ENCODE results near the gene ACSF2. TPM values are rescaled to one million over a fixed set of nuclear protein-coding genes. Genes with fewer than 3 reads are reported as not detected.

Gene ACSF2
- total RNA-seq, 1 donor from 2014 or later: 18.2 TPM

GRCh38 chr17:50514936-50515702, 89.1 kb downstream of the ACSF2 start:
- Histone ChIP-seq H3K4me3 (no peak overlapping the region), H3K36me3 (no peaks in the 10 kb centered on the region), H3K4me1 (peaks cover 43% of the 10 kb centered on the region), H3K27ac (replicated peaks) (peak overlapping the region; percentile 47), H3K27me3 (ENCODE audit: low read depth) (no peaks in the 10 kb centered on the region), H3K9me3 (replicated peaks) (no peaks in the 10 kb centered on the region)
- intact Hi-C loops (cut with micrococcal nuclease): no loop called here
- DNase-seq: peak; percentile 42
- TF ChIP-seq, protein P1, sequence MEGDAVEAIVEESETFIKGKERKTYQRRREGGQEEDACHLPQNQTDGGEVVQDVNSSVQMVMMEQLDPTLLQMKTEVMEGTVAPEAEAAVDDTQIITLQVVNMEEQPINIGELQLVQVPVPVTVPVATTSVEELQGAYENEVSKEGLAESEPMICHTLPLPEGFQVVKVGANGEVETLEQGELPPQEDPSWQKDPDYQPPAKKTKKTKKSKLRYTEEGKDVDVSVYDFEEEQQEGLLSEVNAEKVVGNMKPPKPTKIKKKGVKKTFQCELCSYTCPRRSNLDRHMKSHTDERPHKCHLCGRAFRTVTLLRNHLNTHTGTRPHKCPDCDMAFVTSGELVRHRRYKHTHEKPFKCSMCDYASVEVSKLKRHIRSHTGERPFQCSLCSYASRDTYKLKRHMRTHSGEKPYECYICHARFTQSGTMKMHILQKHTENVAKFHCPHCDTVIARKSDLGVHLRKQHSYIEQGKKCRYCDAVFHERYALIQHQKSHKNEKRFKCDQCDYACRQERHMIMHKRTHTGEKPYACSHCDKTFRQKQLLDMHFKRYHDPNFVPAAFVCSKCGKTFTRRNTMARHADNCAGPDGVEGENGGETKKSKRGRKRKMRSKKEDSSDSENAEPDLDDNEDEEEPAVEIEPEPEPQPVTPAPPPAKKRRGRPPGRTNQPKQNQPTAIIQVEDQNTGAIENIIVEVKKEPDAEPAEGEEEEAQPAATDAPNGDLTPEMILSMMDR (IDR thresholded peaks at IDR 0.05; ENCODE audit: borderline replicate concordance): no peak

DNA sequence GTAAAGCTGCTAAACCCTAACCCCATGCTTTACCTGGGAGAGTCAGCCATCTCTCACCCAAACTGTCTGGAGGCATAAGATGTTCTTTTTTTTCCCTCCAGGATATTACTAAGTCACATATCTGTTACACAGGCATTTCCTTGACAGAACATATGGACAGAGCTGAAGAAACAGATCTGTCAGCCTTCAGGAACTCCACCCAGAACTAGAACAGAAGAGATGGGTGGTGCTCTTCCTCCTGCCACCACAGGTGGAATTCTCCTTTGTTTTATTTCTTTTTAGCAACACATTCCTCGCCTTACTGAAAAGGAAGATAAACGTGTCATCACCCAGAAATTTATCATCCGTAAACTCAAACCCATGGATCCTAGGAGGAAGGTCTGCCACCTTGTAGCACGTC, 91.0 kb downstream of the ACSF2 start:
- TF ChIP-seq, protein P1 (IDR thresholded peaks at IDR 0.05; ENCODE audit: borderline replicate concordance): no peak
- H3K36me3 ChIP-seq: no peaks in the 10 kb centered on the region
- no peaks in the 10 kb centered on the region for H3K27me3 ChIP-seq (ENCODE audit: low read depth)
- H3K9me3 ChIP-seq (replicated peaks): no peaks in the 10 kb centered on the region
- intact Hi-C loops (cut with micrococcal nuclease): no loop called here
- H3K4me3 ChIP-seq: no peak overlapping the region
- H3K27ac ChIP-seq (replicated peaks): peak overlapping the region; percentile 62
- peaks cover 31% of the 10 kb centered on the region for H3K4me1 ChIP-seq
- no peak for DNase-seq

DNA sequence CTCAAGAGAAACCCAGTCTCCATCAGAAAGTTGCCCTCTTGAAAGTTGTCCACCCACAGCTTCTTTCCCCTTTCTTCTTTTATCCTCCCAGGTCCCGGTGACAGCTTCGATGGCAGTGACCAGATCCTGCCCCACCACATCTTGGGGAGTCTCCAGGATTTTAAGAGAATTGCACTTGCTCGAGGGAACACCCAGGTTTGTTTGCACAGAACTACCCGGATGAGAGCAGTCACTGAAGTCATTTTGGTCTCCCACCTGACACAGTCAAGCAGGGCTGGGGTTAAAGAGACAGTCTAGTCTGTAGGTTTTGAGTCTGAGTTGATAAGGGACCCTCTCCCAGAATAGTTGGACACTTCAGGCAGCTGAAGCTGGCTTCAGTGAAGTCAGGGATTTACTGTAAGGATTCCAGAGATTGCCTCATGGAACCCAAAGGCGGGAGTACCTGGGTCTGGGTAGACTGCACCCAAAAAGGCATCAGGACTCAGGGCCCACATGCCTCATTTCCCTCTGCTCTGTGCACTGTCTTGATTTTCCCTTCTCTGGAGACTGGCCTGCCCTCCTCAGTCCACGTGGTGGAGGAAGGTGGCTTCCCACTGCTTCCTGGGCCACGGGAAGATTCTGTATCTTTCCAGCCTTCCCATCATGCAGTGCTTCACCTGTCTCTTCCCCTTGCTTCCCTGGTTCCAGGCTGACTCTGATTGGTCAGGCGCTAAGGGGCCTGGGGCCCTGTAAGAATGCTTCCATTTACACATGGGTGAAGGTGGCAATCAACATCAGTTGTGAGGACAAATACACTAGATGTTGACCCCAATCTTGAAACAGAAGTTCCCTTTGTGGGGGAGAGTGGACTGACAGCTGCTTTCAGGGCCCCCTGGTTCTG, 91.7 kb downstream of the ACSF2 start:
- Histone ChIP-seq H3K27me3 (ENCODE audit: low read depth) (no peaks in the 10 kb centered on the region), H3K9me3 (replicated peaks) (no peaks in the 10 kb centered on the region), H3K4me1 (peaks cover 31% of the 10 kb centered on the region), H3K36me3 (no peaks in the 10 kb centered on the region), H3K4me3 (no peak overlapping the region), H3K27ac (replicated peaks) (peak overlapping the region; percentile 62)
- DNase-seq: no peak
- intact Hi-C loops (cut with micrococcal nuclease): no loop called here
- TF ChIP-seq, protein P1 (IDR thresholded peaks at IDR 0.05; ENCODE audit: borderline replicate concordance): no peak

- Histone ChIP-seq H3K27me3 (ENCODE audit: low read depth) (no peaks in the 10 kb centered on the region), H3K4me1 (peaks cover 31% of the 10 kb centered on the region), H3K9me3 (replicated peaks) (no peaks in the 10 kb centered on the region), H3K27ac (replicated peaks) (peak overlapping the region; percentile 62), H3K4me3 (no peak overlapping the region), H3K36me3 (no peaks in the 10 kb centered on the region)
- TF ChIP-seq, protein P1 (IDR thresholded peaks at IDR 0.05; ENCODE audit: borderline replicate concordance): no peak
- DNase-seq: no peak
- intact Hi-C loops (cut with micrococcal nuclease): no loop called here
These were observed 92.5 kb downstream of the ACSF2 start for GRCh38 chr17:50518384-50519023.

- H3K27ac ChIP-seq (replicated peaks): no peak overlapping the region
- H3K9me3 ChIP-seq (replicated peaks): no peaks in the 10 kb centered on the region
- H3K36me3 ChIP-seq: no peaks in the 10 kb centered on the region
- TF ChIP-seq, protein P1 (IDR thresholded peaks at IDR 0.05; ENCODE audit: borderline replicate concordance): no peak
- H3K4me1 ChIP-seq: peaks cover 31% of the 10 kb centered on the region
- no peaks in the 10 kb centered on the region for H3K27me3 ChIP-seq (ENCODE audit: low read depth)
- intact Hi-C loops (cut with micrococcal nuclease): no loop called here
- DNase-seq: no peak
- no peak overlapping the region for H3K4me3 ChIP-seq
These were observed 93.3 kb downstream of the ACSF2 start for GRCh38 chr17:50519141-50519834.

All from left ventricle myocardium inferior (tissue), 1 donor.